Activated CD8-positive, alpha-beta memory T cell treated with anti-CD3 and anti-CD28 coated beads for 1 hour (primary cell): ENCODE data around the gene ADAMTS2.

ENCODE experiments used
- DNase-seq, 2 donors: peaks; one replicate each; pipeline ENCODE4 v3.0.0-alpha.2; 2020; ENCODE audit warnings: low read depth in 1 of 2; ENCODE audit errors: extremely low read depth in 1 of 2

The ADAMTS2 gene

GRCh38 chr5:179345183-179345432 lies 153 bp downstream of the ADAMTS2 start:
- DNase-seq: no peak

GRCh38 chr5:179344431-179345182 lies 654 bp downstream of the ADAMTS2 start:
- no peak for DNase-seq

- no peak for DNase-seq
These were observed 1.4 kb downstream of the ADAMTS2 start for GRCh38 chr5:179343719-179344430.

DNA sequence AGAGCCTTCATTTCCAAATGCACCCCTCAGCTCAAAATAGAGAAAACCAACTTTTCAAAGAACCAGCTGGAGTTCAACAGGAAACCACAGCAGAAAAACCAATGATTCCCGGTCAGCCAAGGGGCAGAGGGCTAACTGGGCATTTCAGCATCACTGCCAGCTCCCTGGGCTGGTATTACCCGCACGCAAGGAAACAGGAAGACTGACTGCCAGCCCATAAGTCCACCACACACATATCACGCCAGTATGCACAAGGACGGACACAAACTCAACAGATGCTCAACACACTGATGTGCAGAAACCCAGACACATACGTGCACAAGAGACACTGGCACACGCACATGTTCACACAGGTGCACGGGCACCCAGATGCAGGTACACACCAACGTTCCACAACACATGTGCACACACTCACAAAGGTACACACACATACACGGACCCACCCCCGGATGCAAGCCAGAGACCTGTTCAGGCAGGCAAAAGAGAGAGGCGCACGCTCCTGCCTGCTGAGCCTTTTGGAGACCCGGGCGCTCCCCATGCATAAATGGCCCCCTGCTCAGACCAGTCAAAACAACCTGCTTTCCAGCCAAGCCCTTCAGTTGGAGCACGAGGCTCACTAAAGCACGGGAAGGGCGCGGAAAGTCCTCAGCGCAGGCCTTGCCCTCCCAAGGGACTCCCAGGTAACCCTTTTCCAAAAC lies 2.1 kb downstream of the ADAMTS2 start:
- no peak for DNase-seq

DNA sequence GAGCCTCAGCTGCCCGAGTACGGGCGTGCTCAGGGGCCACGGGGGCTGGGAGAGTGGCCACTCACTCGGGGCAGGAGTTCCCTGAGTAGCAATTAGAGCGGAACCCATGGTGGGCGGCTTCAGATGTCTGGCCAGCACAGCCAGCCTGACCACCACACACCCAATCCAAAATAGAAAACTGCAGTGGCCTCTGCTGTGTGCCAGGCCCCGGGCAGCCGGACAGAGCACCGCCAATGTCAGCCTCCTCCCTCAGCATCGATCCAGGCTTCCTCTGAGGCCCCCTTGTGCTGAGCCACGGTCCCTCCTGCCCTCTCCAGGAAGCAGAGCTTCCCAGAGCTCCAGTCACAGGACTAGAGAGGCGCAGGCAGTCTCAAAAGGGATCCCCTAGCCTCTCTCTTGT lies 2.7 kb downstream of the ADAMTS2 start:
- DNase-seq: no peak

- DNase-seq: no peak
These were observed 4.8 kb downstream of the ADAMTS2 start for GRCh38 chr5:179340465-179340864.

- no peak for DNase-seq
These were observed 5.3 kb downstream of the ADAMTS2 start for GRCh38 chr5:179339996-179340395.

GRCh38 chr5:179339081-179339480 lies 6.2 kb downstream of the ADAMTS2 start:
- no peak for DNase-seq

DNA sequence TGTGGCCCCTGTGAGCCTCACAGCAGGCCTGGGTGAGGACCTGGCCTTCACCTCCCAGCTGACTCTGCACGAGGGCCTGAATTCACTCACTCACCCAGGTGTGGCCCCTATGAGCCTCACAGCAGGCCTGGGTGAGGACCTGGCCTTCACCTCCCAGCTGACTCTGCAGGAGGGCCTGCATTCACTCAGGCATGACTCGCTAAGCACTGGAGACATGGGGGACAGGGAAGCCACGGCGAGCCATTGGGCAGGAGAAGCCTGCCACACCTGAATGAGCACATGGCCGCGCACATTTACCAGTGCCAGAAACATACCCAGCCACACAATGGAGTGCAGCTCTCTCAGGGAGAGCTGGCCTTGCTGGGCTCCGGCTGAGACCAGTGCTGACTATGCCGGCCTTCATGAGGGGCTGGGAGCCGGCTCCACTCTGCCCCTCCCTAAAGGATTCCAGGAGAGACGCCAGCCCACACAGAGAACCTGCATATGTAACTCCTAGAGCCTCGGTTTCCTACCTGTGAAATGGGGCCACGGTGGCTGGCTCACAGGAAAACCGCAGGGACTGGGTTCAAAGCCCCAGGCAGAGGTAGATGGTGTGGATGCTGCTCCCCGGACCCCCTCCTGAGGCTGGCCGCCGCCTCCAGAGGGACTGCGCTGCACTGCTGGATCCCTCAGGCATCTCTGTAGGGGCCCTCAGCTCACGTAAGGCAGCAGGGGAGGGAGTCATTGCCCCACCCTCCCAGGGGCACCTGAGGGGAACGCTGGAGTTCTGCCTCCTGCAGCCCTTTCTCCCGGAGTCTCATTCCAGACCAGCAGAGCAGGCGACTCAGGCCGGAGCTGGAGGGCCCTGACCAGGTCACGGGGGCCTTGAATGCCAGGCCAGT lies 7.2 kb downstream of the ADAMTS2 start:
- DNase-seq: no peak

GRCh38 chr5:179336871-179337795 lies 8.1 kb downstream of the ADAMTS2 start:
- DNase-seq: no peak

- no peak for DNase-seq
These were observed 9.0 kb downstream of the ADAMTS2 start for GRCh38 chr5:179336126-179336870.

- no peak for DNase-seq
These were observed 11.2 kb downstream of the ADAMTS2 start for GRCh38 chr5:179333796-179334761.

DNA sequence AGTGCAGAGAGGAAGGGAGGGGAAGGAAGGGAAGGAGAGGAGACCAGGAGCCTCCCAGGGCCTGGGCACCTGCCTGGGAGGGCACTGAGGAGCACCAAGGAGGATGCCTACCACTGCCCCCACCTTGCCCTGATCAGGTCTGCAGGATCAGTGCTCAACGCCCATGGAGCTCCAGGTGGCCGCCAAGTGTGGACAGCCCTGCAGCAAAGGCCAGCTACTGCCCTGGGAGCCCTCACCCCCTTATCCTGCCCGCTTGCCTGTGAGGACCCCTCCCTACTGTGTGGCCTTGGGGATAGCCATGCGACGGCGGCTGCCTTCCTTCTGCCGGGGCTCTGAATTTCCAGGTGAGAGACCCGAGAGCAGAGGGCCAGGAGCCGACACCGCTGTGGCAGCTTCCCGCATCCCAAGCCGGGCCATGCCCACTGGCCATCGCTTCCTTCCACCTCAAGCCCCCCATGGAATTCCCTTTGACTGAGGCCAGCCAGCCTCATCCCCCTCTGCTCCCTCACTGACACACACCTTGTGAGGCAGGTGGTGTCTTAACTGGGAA lies 12.4 kb downstream of the ADAMTS2 start:
- DNase-seq: no peak

- DNase-seq: no peak
These were observed 13.5 kb downstream of the ADAMTS2 start for GRCh38 chr5:179331591-179332375.

DNA sequence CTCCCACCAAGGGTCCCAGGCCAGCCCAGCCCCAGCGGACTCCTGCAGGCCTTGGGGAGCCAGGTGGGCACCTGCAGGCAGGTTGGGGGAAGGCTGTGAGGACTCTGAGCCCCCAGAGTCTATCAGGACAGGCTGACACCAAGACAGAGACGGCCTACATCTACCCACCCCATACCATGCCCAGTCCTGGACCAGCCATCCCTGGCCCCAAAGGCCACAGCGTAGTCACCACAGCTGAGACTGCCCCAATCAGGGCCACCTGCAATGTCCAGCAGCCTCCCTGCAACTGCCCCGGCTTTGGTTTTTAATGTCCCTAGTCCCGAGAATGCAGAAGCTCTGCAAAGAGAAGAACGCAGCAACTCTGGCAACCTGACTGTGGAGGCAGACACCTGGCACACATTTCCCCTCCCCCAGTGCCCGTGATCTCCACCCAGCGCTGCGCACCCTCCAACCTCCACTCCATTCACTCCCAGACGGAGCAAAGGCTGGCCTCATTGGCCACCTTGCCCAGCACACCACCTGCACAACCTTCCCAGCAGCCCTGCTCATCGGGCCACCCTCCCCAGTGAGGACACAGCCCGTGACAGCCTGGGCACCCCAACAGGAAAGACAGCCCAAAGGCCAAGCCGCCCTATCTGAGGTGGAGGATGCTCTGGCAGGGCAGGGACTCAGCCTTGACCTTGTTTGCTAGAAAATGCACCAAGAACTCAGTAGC lies 14.9 kb downstream of the ADAMTS2 start:
- DNase-seq: no peak

DNA sequence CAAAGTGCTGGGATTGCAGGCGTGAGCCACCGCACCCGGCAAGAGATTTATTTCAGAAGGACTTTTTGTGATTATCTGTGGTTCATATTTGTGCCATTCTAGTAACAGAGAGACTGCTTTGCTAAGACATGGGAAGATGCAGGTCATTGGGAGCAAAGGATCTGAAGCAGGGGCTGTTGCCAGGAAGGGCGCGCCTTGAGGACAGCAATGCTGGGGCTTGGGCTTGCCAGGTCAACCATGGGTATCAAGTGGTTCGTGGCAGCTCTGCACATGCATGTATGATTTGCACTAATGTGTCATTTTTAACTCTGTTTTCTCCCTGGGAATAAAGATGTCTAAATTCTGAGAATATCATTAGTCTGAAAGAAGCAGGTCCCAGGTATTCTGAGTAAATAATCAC lies 17.0 kb downstream of the ADAMTS2 start:
- no peak for DNase-seq
